K562 (cell line): ENCODE measurements around the gene RABL6. TPM values are rescaled to one million over a fixed set of nuclear protein-coding genes. Genes with fewer than 3 reads are reported as not detected.

Source experiments
- DMBX1 ChIP-seq: fragments of 250-450 bp; sonication (Bioruptor Pico); IDR thresholded peaks from 2 replicates; pipeline ENCODE4 v1.8.0; 2022; ENCODE audit warnings: inconsistent platforms, mild to moderate bottlenecking, moderate library complexity, borderline replicate concordance
- E4F1 ChIP-seq: fragments of 250-450 bp; sonication (Bioruptor Pico); IDR thresholded peaks from 2 replicates; pipeline ENCODE4 v1.5.0; 2021; ENCODE audit warnings: mild to moderate bottlenecking, borderline replicate concordance
- KLF1 ChIP-seq: fragments of 450-650 bp; IDR thresholded peaks from 2 replicates; pipeline ENCODE4 v1.6.1; 2016; ENCODE audit warnings: missing genetic modification characterization, missing compliant biosample characterization
- MAX ChIP-seq: sonication (generic); formaldehyde crosslinking; IDR thresholded peaks from 2 replicates; pipeline ENCODE4 v1.9.0; 2022; ENCODE audit warnings: mild to moderate bottlenecking, missing genetic modification reagents
- NR0B1 ChIP-seq: fragments of 450-650 bp; IDR thresholded peaks from one replicate; pipeline ENCODE4 v1.6.1; 2018; ENCODE audit warnings: mild to moderate bottlenecking, moderate library complexity; ENCODE audit not compliant: partially characterized antibody
- NR4A1 ChIP-seq, 2 experiments: fragments of 250-450 bp in 1 of 2; fragments of 450-650 bp in 1 of 2; sonication (Bioruptor Pico) in 1 of 2; IDR thresholded peaks; 2 replicates each; pipeline versions ENCODE4 v1.4.0 to v1.6.1; 2016 to 2020; ENCODE audit warnings: mild to moderate bottlenecking in 2 of 2, missing compliant biosample characterization in 1 of 2, missing genetic modification characterization in 1 of 2, moderate library complexity in 1 of 2
- SLC30A9 ChIP-seq: fragments of 250-450 bp; sonication (Bioruptor Pico); IDR thresholded peaks from 2 replicates; pipeline ENCODE4 v1.8.0; 2022; ENCODE audit warnings: mild to moderate bottlenecking, moderate library complexity
- SMC3 ChIP-seq: conservative IDR thresholded peaks from 2 replicates; pipeline ENCODE4 v1.6.1; 2011; ENCODE audit warnings: low read depth, low read length, improper control_type of control experiment; ENCODE audit not compliant: insufficient read depth
- SREBF1 ChIP-seq: fragments of 150-350 bp; IDR thresholded peaks from 2 replicates; pipeline ENCODE4 v1.6.1; 2014; ENCODE audit warnings: antibody characterized with exemption, low read depth, low read length, borderline replicate concordance
- STAT6 ChIP-seq: sonication (generic); formaldehyde crosslinking; IDR thresholded peaks from 2 replicates; pipeline ENCODE4 v1.8.1; 2023; ENCODE audit warnings: mild to moderate bottlenecking, missing genetic modification reagents
- USF2 ChIP-seq: sonication (generic); formaldehyde crosslinking; IDR thresholded peaks from 2 replicates; pipeline ENCODE4 v1.5.0; 2020; ENCODE audit warnings: missing genetic modification reagents
- ZNF146 ChIP-seq: IDR thresholded peaks from one replicate; pipeline ENCODE4 v1.6.1; 2018; ENCODE audit warnings: missing compliant biosample characterization; ENCODE audit not compliant: unreplicated experiment
- ZNF77 ChIP-seq: fragments of 250-450 bp; sonication (Bioruptor Pico); IDR thresholded peaks from 2 replicates; pipeline ENCODE4 v1.5.0; 2020
- polyA plus RNA-seq, 8 experiments: library from polyadenylated mRNA; depleted of rRNA in 4 of 8; stranded (reverse) in 5 of 8; unstranded in 3 of 8; fragments of >200 nt; fragmentation: Nextera tagmentation in 2 of 8; fragmentation: Illumina TruSeq in 1 of 8; extraction: Ambion mirVana in 2 of 8; extraction: Trizol in 1 of 8; gene quantifications; 2 replicates each; pipeline versions ENCODE4 v1.2.1 to v1.2.3, GENCODE V29; 2011 to 2014; ENCODE audit warnings: inconsistent platforms in 1 of 8, missing spikeins in 1 of 8
- total RNA-seq, 7 experiments: library from RNA; depleted of rRNA in 6 of 7; stranded (reverse); fragments of >200 nt in 6 of 7; fragmentation: Illumina TruSeq in 2 of 7; extraction: Trizol in 2 of 7; gene quantifications; 2 replicates each; pipeline versions ENCODE4 v1.2.1 to v1.2.3, GENCODE V29; 2011 to 2021; ENCODE audit warnings: low replicate concordance in 1 of 7
- TF ChIP-seq, protein P1 (sequence below): fragments of 200-800 bp; sonication (Bioruptor generic); IDR thresholded peaks from 2 replicates; pipeline ENCODE4 v1.6.1; 2017; ENCODE audit warnings: missing genetic modification characterization, missing compliant biosample characterization

The RABL6 gene
- total and polyA plus RNA-seq, 9 of the 15 experiments (the other 6 are each of a cell fraction or from before 2014, with no cell fraction given) = 5.6 to 181 (median 84.5) TPM

DNA sequence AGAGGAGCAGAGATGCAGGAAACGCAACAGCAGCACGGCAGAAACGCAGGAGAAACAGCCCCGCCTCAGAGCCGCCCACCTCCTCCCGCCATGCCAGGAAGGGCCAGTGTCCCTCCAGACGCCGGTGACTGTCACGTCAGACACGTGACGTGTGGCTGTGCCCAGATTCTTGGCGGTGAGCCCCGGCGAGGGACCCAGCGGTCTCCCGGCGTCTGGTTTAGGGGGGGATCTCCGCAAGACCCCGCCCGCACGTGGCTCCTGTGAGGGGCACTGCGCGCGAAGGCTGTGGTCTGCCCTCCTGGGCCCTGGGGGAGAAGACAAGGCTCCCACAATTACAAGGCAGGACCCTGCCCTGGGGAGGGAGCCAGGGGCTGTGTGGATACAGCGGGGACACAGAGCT lies 47.3 kb upstream of the RABL6 start (continued):
- no peak for TF ChIP-seq SREBF1
- 0 out of 2 replicates have a peak, but pooled peaks have one; percentile 27 for TF ChIP-seq MAX (CRISPR knock-in tag)
- TF ChIP-seq SMC3 = no peak
- TF ChIP-seq ZNF146 (CRISPR knock-in tag) = no peak
- TF ChIP-seq, protein P1, sequence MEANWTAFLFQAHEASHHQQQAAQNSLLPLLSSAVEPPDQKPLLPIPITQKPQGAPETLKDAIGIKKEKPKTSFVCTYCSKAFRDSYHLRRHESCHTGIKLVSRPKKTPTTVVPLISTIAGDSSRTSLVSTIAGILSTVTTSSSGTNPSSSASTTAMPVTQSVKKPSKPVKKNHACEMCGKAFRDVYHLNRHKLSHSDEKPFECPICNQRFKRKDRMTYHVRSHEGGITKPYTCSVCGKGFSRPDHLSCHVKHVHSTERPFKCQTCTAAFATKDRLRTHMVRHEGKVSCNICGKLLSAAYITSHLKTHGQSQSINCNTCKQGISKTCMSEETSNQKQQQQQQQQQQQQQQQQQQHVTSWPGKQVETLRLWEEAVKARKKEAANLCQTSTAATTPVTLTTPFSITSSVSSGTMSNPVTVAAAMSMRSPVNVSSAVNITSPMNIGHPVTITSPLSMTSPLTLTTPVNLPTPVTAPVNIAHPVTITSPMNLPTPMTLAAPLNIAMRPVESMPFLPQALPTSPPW (CRISPR knock-in tag) = no peak
- TF ChIP-seq E4F1 (CRISPR knock-in tag) = no peak
- no peak for TF ChIP-seq NR4A1 (CRISPR knock-in tag; IDR thresholded peaks at IDR 0.05)
- TF ChIP-seq NR4A1 (tag; IDR thresholded peaks at IDR 0.05) = no peak
- no peak for TF ChIP-seq ZNF77 (CRISPR knock-in tag)
- no peak for TF ChIP-seq NR0B1
- no peak for TF ChIP-seq SLC30A9 (CRISPR knock-in tag)
- no peak for TF ChIP-seq DMBX1 (CRISPR knock-in tag)
- TF ChIP-seq KLF1 (tag) = no peak
- TF ChIP-seq USF2 = peak; percentile 10; the same call in 1 of the 2 replicates
- TF ChIP-seq STAT6 (CRISPR knock-in tag) = no peak
